Epidermal melanocyte (primary cell): Measurements from ENCODE around the gene CAMTA1.
A peak's percentile ranks its signal among the peaks of the same experiment; 100 is the strongest.
"Not testable (repeated sequence)": the region's sequence is repeated elsewhere in the genome, so short reads cannot be mapped to it uniquely, and the experiment has no call there.

Experiments used
- DNase-seq: peaks from one replicate; pipeline ENCODE4 v3.0.0; 2011; ENCODE audit warnings: low spot score; ENCODE audit not compliant: insufficient read length

Gene CAMTA1

GRCh38 chr1:7594714-7595295, 809.6 kb downstream of the CAMTA1 start:
- no peak for DNase-seq

GRCh38 chr1:7595336-7595735, 810.1 kb downstream of the CAMTA1 start:
- no peak for DNase-seq

- DNase-seq: no peak
These were observed 811.1 kb downstream of the CAMTA1 start for GRCh38 chr1:7596126-7596965.

GRCh38 chr1:7598058-7598457, 812.8 kb downstream of the CAMTA1 start:
- not testable (repeated sequence) for DNase-seq

GRCh38 chr1:7604906-7605305, 819.7 kb downstream of the CAMTA1 start:
- not testable (repeated sequence) for DNase-seq

- DNase-seq: no peak
These were observed 820.8 kb downstream of the CAMTA1 start for GRCh38 chr1:7606096-7606495.

- DNase-seq: no peak
These were observed 821.8 kb downstream of the CAMTA1 start for GRCh38 chr1:7607097-7607496.

GRCh38 chr1:7608628-7609305, 823.5 kb downstream of the CAMTA1 start:
- no peak for DNase-seq

- no peak for DNase-seq
These were observed 824.2 kb downstream of the CAMTA1 start for GRCh38 chr1:7609311-7609994.

GRCh38 chr1:7610106-7610731, 825.0 kb downstream of the CAMTA1 start:
- DNase-seq: no peak

- DNase-seq: no peak
These were observed 825.7 kb downstream of the CAMTA1 start for GRCh38 chr1:7610936-7611335.

GRCh38 chr1:7611421-7612010, 826.3 kb downstream of the CAMTA1 start:
- DNase-seq: no peak

GRCh38 chr1:7613106-7613850, 828.0 kb downstream of the CAMTA1 start:
- DNase-seq: no peak

GRCh38 chr1:7613851-7614205, 828.6 kb downstream of the CAMTA1 start:
- DNase-seq: no peak

GRCh38 chr1:7614576-7615074, 829.4 kb downstream of the CAMTA1 start:
- no peak for DNase-seq

GRCh38 chr1:7615138-7615537, 829.9 kb downstream of the CAMTA1 start:
- DNase-seq: no peak

GRCh38 chr1:7616076-7616832, 831.0 kb downstream of the CAMTA1 start:
- peak; percentile 46 for DNase-seq

GRCh38 chr1:7616953-7617352, 831.7 kb downstream of the CAMTA1 start:
- no peak for DNase-seq

GRCh38 chr1:7617826-7618225, 832.6 kb downstream of the CAMTA1 start:
- no peak for DNase-seq
